Activated CD4-positive, CD25-positive, alpha-beta regulatory T cell treated with anti-CD3 and anti-CD28 coated beads, Interleukin-2, amount 50 U/mL, for 16 hours (primary cell): ENCODE results near the gene C16orf96.

Experiments
- DNase-seq: peaks from one replicate; pipeline ENCODE4 v3.0.0-alpha.2; 2020; ENCODE audit warnings: low read depth, low spot score

C16orf96 gene

GRCh38 chr16:4601036-4601863 is 45.1 kb downstream of the C16orf96 start:
- DNase-seq = no peak

GRCh38 chr16:4601864-4602186 is 45.7 kb downstream of the C16orf96 start:
- DNase-seq = no peak

DNA sequence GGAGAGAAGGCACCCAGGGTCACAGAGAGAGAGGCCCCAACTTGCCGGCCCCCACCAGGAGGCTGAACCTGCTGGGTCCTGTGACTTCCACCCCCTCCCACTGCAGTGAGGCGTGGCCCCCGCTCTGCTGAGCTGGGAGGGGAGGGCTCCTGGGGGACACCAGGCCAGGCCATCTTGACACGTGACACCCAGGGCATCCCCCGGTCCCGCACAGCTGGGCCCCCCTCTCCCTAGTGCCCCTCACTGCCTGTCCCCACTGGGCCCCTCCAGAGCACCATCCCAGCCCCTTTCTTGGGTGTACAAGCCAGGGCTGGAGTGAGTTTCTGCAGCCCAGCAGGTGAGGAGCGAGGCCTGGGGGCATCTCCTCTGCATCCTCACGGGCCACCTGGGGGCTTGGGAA is 46.2 kb downstream of the C16orf96 start:
- DNase-seq = no peak

GRCh38 chr16:4603624-4604170 is 47.6 kb downstream of the C16orf96 start:
- DNase-seq = no peak

- DNase-seq = no peak
Measured at GRCh38 chr16:4604401-4604800, 48.3 kb downstream of the C16orf96 start.

- no peak for DNase-seq
Measured at GRCh38 chr16:4606354-4606753, 50.2 kb downstream of the C16orf96 start.

DNA sequence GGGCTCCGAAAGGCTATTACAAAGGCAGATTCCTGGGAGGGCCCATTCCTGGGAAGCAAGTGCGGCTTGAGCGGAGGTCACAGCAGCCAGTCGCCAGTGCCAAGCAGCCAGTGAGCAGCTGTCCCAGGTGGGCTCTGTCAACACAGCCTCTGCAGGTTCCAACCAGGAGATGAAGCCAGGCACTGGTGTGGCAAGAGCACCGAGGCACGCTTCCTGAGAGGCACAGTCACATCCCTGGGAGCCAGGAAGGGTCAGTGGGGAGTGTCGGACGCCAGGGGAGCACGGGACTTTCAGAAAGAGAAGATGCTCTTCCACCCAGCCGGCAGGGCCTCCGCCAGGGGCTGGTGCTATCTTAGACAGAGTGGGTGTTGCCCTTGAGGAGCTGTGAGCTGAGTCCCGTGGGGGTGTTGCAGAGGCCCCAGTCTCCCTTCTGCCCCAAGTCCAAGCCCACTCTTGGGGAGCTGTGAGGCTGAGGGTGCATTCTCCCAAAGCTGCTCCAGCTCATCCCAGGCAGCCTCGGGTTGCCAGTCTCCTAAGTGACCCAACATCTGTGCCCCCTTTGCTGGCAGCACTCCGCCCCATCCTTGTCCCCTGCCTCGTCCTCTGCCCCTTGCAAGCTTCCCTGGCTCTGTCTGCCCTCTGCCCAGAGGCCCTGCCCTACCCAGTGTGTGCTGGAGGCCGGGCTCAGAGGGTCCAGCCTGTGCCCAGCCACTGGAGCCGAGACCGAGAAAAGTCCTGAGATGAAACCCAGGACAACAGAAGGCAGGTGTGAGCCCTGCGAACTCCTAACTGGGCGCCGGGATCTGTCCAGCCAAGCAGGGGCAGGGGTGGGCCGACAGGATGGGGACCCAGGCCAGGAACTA is 51.9 kb downstream of the C16orf96 start:
- DNase-seq = no peak

DNA sequence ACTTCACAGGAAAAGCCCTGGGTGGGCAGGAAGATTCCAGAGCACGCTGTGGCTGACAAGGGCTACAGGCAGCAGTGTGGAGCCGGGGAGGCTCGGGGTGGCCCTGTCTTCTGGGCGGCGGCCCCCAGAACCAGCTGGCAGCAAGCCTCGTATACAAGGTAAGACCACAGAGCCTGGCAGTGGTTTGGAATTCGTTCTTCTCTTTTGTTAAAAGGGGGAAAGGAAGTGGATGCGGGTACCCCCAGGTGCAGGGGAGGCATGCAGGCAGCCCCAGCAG is 52.5 kb downstream of the C16orf96 start:
- no peak for DNase-seq

DNA sequence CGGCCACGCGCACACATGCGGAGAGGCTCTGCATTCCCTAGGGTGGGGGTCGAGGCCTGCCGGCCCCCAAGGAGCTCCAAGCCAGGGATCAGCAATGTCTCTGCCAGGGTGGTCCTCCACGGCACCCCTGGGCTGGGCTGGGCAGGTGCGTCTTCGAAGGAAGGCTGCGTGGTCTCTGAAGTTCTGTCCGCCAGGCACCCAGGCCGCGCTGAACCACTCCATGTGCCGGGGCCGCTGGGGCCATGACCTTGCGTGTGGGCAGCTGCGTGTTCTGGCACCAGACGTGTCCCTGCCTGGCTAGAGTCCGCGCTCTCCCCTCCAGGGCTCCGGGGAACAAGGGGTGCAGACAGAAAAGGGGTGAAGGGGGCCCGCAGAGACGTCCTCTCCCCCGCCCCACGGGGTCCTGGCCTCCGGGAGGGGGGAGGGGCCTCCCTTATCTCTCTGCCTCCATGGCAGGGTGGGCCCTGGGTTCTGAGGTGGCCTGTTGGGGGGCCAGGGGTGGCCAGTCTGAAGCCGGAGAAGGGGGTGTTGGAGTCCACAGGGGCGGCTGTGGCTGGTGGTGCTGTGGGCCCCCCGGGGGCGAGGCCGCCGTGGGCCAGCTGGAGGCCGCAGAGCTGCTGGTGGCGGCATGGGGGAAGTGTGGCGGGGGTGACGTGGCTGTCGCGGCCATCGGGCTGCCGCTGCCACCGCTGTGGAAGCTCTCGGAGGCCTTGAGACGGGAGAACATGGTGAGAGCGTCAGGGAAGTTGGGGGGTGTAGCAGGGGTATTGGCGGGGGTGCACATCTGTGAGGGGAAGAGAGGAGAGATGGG is 53.3 kb downstream of the C16orf96 start:
- no peak for DNase-seq

- no peak for DNase-seq
Measured at GRCh38 chr16:4610011-4611005, 54.2 kb downstream of the C16orf96 start.

GRCh38 chr16:4611337-4612021 is 55.3 kb downstream of the C16orf96 start:
- DNase-seq = no peak

- no peak for DNase-seq
Measured at GRCh38 chr16:4612474-4612931, 56.4 kb downstream of the C16orf96 start.

DNA sequence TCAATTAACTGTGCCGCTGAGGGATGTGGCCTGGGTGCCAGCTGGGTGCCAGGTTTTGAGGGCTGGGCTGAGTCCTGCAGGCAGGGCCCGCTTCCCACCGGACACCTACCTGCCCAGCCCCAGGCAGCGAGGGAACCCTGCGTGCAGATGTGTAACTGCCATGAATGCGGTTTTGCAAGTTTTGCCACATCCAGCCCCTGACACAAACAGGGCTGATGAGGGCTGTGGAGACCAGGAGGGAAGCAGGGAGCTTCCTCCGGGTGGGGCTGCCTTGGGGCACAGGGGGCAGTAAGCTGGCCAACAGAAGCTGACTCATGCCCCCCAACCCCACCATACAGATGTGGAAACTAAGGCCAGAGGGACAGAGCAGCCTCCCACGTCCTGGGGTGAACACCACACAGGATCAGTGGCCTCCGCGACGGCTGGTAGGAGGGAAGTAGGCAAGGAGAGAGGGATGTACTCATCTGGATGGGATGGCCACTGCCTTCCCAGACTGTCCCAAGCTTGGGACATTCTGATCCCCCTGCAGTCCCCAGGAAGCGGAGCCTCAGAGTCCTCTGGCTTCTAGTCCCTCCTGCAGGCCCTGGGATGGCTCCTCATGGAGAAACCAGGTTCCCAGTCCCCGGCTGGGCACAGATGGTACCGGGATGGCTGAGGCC is 57.0 kb downstream of the C16orf96 start:
- DNase-seq = no peak

DNA sequence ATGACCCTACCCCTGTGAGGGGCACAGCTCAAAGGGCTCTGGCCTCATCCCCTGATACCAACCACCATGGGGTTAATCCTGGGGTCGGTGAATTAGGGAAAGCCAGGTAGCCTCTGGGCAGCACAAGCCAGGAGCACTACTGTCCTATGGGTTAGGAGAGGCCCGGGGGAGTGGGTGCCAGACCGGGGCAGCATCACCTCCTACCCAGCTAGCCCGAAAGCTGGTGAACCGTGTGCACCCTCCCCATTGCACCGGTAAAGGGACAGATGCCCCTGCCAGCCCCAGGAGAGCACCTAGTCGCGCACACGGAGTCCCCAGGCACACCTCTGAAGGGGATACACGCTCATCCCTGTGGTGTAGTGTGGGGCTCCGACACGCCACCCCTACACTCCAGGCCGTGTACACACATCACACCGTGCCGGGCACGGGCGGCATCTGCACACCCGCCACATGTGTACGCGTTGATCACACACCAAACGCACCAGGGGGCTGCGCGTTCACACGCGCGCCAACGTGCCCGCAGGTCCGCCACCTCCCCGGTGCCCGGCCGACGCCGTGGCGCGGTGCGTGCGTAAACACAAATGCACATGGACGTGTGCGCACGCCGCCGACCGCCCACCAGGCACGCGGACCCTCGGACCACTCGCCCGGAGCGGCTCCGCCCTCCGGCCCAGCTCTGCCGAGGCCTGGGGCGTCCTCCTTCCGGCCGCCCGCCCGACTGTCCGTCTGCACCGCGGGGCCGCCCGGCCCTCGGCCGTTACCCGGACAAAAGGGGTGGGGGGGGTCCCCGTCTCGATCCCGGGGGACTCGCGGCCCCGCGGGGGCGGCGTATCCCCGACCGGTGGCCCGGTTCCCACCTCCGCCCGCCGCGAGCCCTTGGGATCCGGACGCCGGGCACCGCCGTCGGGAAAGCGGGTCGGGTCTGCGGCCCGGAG is 57.8 kb downstream of the C16orf96 start:
- DNase-seq = no peak

- peak; percentile 64 for DNase-seq
Measured at GRCh38 chr16:4614571-4615383, 58.6 kb downstream of the C16orf96 start, which contains the start of gene UBALD1. Gene UBALD1, minus strand, starts transcription at chr16:4614888. Its CDS starts 91 bp downstream, at chr16:4614797.

DNA sequence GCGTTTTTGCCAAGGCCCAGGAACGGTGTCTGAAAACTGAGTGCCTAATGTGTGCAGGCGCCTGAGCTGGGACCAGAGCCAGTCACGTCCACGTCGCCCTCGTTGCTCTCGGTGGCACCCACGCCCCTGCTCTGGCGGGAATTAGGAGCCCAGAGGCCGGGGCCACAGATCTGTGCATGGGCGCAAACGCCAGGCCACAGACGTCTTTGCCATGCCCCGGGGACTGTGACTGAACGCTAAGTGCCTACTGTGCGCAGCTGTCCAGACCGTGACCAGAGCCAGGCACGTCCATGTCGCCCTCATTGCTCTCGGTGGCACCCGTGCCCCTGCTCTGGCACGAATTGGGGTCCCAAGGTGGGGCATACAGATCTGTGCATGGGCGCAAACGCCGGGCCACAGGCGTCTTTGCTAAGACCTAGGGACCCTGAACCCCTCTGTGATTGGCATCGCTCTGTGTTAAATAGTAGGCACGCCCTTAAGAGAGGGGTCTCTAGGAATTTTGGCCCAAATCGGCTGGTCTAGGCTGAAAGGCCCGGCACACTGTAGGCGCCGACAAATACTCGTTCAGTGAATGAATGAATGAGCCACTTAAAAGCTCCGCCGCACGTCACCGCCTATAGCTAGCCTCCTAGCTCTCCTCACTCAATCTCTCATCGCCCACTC is 59.4 kb downstream of the C16orf96 start:
- DNase-seq = no peak
